ENCODE results near the gene ATP2A2.

The ATP2A2 gene

GRCh38 chr12:110262442-110263388 lies 18.3 kb upstream of the ATP2A2 start:
- no peak for DNase-seq

- no peak for DNase-seq
These were observed 14.6 kb upstream of the ATP2A2 start for GRCh38 chr12:110266381-110266960.

- DNase-seq: peak; percentile 51
These were observed 13.9 kb upstream of the ATP2A2 start for GRCh38 chr12:110266980-110267620.

- DNase-seq: no peak
These were observed 11.4 kb upstream of the ATP2A2 start for GRCh38 chr12:110269622-110270124.

- DNase-seq: peak; percentile 90
These were observed 10.7 kb upstream of the ATP2A2 start for GRCh38 chr12:110270125-110270962.

GRCh38 chr12:110271015-110271414 lies 10.0 kb upstream of the ATP2A2 start:
- DNase-seq: no peak

- DNase-seq: no peak
These were observed 3.4 kb upstream of the ATP2A2 start for GRCh38 chr12:110277530-110278254.

- DNase-seq: no peak
These were observed 2.9 kb upstream of the ATP2A2 start for GRCh38 chr12:110278255-110278536.

GRCh38 chr12:110279566-110280375 lies 1.3 kb upstream of the ATP2A2 start:
- peak; percentile 71 for DNase-seq

- DNase-seq: peak; percentile 72
These were observed 662 bp upstream of the ATP2A2 start for GRCh38 chr12:110280392-110280778.

GRCh38 chr12:110281549-110282299 lies 677 bp downstream of the ATP2A2 start:
- DNase-seq: no peak

- no peak for DNase-seq
These were observed 1.3 kb downstream of the ATP2A2 start for GRCh38 chr12:110282300-110282860.

GRCh38 chr12:110282956-110283817 lies 2.1 kb downstream of the ATP2A2 start:
- DNase-seq: no peak

GRCh38 chr12:110284597-110284996 lies 3.5 kb downstream of the ATP2A2 start:
- peak; percentile 20 for DNase-seq

GRCh38 chr12:110286623-110287022 lies 5.6 kb downstream of the ATP2A2 start:
- DNase-seq: no peak

GRCh38 chr12:110287986-110288385 lies 6.9 kb downstream of the ATP2A2 start:
- DNase-seq: no peak

GRCh38 chr12:110289044-110289710 lies 8.1 kb downstream of the ATP2A2 start:
- DNase-seq: no peak

GRCh38 chr12:110289711-110290078 lies 8.6 kb downstream of the ATP2A2 start:
- DNase-seq: no peak
